HG02642 (cell line): ENCODE measurements around the gene ESYT2.

Experiments used
- ATAC-seq: cut with Tn5 transposase; IDR thresholded peaks from one replicate; pipeline ENCODE4 v1.9.1; 2021; ENCODE audit warnings: mild to moderate bottlenecking; ENCODE audit not compliant: unreplicated experiment, poor library complexity

ESYT2 gene

DNA sequence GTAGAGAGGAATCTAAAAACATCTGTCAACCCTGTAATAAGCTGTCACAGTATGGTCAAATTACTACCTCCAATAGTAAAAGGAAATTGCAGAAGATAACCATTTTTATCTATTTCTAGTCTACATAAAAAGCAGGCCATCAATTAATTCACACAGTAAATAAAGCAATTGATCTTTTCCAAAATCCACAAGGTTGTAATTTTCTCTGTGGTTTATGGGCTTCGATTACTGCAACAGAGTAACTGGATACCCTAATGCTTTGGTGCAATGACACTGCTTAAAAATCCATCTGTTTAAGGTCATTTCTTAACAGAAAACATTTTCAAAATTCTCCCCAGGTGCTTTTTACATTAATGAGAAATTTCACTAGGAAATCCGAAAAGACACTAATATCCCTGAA is 23.9 kb downstream of the ESYT2 start:
- no peak for ATAC-seq

- no peak for ATAC-seq
Observed at GRCh38 chr7:158804335-158804734, 25.0 kb downstream of the ESYT2 start.

- ATAC-seq = no peak
Observed at GRCh38 chr7:158803367-158803969, 25.8 kb downstream of the ESYT2 start.

DNA sequence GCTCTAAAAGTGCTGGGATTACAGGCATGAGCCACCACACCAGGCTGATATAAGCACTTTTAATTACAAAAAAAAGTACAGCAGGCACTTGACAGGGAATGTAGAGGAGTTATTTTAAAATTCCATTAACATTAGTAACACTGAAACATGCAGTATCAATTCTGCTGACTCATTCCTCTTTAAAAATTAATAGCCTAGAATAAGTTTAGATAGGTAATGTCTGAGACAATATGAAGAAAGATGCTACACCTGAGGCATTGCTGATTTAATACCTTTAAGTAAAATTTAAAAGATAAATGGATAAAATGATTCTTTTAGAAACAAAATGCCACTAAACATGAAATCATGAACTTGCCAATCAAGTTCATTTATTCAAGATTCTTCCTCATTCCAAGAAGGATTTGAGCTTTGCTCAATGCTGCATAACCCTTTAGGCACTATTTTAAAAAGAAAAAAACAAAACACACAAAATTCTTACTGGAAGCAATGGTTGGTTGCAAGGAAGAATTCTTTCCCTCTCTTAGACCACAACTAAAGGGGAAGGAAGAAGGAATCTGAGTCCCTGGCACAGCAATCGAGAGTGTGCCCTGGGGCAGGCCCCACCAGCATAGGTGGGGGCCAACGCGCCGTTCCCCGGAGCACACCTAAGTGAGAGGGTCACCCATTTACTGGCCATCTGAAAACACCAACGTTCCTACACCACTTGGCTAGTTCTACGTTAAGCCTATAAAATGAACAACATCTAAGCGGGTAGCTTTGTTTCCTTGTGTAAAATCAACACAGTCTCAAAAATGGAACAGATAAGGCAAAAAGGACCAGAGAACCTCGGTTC is 26.6 kb downstream of the ESYT2 start:
- no peak for ATAC-seq

GRCh38 chr7:158798741-158799140 is 30.6 kb downstream of the ESYT2 start:
- ATAC-seq = no peak

DNA sequence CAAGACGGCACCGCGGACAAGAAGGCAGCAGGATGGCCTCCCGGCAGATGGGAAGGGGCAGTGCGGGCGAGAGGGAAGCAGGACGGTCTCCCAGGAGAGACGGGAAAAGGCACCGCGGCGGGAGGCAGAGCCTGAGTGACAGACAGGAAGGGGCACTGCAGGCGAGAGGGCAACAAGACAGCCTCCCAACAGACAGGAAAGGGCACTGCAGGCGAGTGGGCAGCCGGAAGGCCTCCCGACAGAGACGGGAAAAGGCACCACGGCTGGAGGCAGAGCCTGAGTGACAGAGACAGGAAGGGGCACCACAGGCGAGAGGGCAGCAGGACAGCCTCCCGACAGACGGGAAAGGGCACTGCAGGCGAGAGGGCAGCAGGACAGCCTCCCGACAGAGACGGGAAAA is 32.6 kb downstream of the ESYT2 start:
- no peak for ATAC-seq

GRCh38 chr7:158795272-158795671 is 34.0 kb downstream of the ESYT2 start:
- no peak for ATAC-seq

DNA sequence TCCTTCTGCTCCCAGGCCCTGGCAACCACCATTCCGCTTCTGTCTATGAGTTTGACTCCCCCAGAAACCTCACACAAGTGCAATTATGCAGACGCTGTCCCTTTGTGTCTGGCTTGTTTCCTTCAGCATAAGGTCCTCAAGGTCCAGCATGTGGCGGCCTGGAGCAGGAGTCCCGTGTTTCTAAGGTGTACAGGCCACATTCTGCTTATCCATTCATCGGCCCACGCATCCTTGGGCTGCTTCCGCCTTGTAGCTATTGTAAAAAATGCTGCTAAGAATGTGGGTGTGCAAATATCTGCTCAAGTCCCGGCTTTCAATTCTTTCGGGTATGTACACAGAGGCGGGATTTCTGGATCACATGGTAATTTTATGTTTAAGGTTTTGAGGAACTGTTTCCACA is 38.2 kb downstream of the ESYT2 start:
- no peak for ATAC-seq

- no peak for ATAC-seq
Observed at GRCh38 chr7:158789842-158790241, 39.5 kb downstream of the ESYT2 start.

GRCh38 chr7:158786898-158787297 is 42.4 kb downstream of the ESYT2 start:
- ATAC-seq = no peak

GRCh38 chr7:158784270-158784669 is 45.0 kb downstream of the ESYT2 start:
- no peak for ATAC-seq

DNA sequence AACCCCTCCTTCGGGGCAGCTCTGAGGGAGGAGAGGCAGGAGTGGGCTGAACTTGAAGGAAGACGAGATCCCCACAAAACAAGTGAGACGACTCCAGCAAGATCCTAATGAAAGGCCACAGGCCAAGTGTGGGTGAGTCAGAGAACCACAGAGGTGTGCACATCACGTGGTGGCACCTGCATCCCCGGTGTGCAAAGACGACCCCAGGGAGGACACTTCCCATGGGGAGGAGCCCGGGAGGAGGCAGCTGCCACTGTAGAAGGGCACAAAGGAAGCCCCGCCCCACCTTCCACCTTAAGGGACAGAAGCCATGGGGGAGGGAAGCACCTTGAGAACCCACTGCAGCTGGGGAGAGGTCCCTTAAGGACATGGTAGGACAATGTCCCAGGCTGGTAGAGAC is 45.7 kb downstream of the ESYT2 start:
- no peak for ATAC-seq

DNA sequence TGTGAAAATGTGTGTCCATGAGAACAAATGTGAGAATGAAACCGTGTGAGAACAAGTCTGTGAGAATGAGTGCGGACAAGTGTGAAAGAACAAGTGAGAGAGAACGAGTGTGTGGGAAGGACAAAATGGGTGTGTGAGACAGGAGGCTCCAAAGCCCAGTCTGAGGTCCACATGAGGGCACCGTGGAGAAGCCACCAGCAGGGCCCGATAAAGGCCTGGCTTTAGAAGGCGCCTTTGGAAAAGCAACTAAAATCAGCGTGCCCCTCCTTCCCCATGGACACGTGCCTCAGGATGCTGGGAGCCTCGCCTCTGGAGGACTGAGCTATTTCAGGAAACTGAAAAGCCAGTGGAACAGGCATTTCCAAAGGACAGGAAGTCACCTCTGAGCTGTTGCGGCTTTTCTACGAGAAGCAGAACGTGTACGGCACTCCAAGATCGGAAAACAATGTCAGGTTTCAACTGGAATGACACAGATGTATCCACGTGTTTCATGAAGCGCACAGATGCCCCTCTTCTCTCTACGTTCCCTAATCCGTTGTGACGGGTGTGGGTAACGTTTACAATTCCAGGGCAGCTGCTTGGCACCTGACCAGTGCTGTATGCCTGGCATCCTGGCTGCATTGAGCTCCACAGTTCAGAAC is 46.4 kb downstream of the ESYT2 start:
- no peak for ATAC-seq

- no peak for ATAC-seq
Observed at GRCh38 chr7:158781974-158782664, 47.2 kb downstream of the ESYT2 start.

DNA sequence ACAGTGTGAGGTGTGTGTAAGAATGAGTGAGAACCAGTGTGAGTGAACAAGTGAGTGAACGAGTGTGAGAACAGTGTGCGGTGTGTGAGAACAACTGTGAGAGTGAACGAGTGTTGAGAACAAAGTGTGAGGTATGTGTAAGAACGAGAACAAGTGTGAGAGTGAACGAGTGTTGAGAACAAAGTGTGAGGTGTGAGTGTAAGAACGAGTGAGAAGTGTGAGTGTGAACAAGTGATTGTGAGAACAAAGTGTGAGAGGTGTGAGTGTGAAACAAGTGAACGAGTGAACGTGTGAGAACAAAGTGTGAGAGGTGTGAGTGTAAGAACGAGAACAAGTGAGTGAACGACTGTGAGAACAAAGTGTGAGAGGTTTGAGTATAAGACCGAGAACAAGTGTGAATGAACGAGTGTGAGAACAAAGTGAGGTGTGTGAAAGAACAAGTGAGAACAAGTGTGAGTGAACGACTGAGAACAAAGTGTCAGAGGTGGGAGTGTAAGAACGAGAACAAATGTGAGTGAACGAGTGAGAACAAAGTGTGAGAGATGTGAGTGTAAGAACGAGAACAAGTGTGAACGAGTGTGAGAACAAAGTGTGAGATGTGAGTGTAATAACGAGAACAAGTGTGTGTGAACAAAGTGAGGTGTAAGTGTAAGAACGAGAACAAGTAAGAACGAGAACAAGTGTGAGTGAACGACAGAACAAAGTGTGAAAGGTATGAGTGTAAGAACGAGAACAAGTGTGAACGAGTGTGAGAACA is 47.9 kb downstream of the ESYT2 start:
- ATAC-seq = no peak

GRCh38 chr7:158779061-158780000 is 50.0 kb downstream of the ESYT2 start:
- no peak for ATAC-seq

DNA sequence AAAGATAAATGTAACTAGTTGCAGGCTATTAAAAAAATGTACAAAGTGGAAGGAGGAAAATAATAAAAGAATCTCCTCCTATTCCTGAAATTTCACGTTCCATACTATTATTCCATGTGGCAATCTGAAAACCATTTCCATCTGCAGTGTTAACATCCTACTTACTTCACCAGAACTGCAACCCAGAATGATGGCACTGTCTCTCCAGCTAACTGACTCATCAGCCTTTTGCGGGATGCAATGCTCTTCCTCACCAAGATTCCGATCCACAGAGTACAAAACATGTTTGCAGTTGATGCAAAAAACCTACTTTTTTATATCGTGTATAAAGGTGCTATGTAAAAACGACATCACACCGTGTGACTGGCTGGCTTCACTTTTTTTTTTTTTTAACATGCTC is 50.8 kb downstream of the ESYT2 start:
- ATAC-seq = no peak

DNA sequence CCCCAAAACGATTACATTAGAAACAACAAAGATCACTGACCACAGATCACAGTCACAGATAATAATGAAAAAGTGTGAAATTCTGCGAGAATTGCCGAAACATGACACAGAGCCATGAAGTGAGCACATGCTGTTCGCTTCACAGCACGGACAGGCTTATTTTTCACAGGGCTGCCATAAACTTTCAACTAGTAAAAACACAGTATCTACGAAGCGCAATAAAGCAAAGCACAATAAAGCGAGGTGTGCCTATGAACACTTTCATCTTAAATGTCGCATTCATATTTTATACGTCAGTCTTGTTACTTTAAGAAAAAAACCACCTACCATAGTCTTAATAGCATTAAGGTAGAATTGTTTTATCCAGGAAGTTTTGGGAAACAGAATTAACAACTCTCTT is 51.5 kb downstream of the ESYT2 start:
- no peak for ATAC-seq

DNA sequence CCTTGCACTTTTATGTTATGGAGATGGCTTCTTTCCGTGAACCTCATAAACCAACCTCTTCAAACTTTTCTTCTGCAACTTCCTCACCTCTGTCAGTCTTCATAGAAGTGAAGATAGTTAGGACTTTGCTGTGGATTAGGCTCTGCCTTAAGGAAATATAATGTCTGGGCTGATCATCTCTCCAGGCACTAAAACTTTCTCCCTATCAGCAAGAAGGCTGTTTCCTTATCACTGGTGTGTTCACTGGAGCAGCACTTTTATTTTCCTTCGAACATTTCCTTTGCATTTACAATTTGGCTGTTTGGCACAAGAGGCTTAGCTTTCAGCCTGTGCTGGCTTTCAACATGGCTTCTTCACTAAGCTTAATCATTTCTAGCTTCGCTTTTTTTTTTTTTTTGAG is 52.8 kb downstream of the ESYT2 start:
- ATAC-seq = no peak
